GM23248 (cell line): ENCODE data around the gene C4orf46. TPM values are rescaled to one million over a fixed set of nuclear protein-coding genes. Genes with fewer than 3 reads are reported as not detected.

Source experiments
- DNase-seq: peaks from one replicate; pipeline ENCODE4 v3.0.0-alpha.2; 2015
- H2AFZ ChIP-seq: fragments of 200-600 bp; sonication (generic); 2 replicates; pipeline ENCODE4 v1.6.1; 2016; ENCODE audit warnings: antibody characterized with exemption
- H3F3A ChIP-seq: fragments of 200-600 bp; sonication (generic); 2 replicates; pipeline ENCODE4 v1.6.1; 2016; ENCODE audit warnings: mild to moderate bottlenecking, antibody characterized with exemption, mixed run types; ENCODE audit not compliant: insufficient read depth
- H3K27ac ChIP-seq: fragments of 200-600 bp; sonication (generic); 2 replicates; pipeline ENCODE4 v1.5.1; 2016; ENCODE audit warnings: mild to moderate bottlenecking
- H3K27me3 ChIP-seq: fragments of 200-600 bp; sonication (generic); replicated peaks from 2 replicates; pipeline ENCODE4 v1.6.1; 2016; ENCODE audit warnings: mild to moderate bottlenecking; ENCODE audit not compliant: insufficient read depth
- H3K36me3 ChIP-seq: fragments of 200-600 bp; sonication (generic); 2 replicates; pipeline ENCODE4 v1.6.1; 2016; ENCODE audit warnings: low read depth, mild to moderate bottlenecking
- H3K4me1 ChIP-seq: fragments of 200-600 bp; sonication (generic); 2 replicates; pipeline ENCODE4 v1.6.1; 2016; ENCODE audit warnings: mild to moderate bottlenecking; ENCODE audit not compliant: insufficient read depth
- H3K4me2 ChIP-seq: fragments of 200-600 bp; sonication (generic); one replicate; pipeline ENCODE4 v1.6.1; 2016; ENCODE audit warnings: mild to moderate bottlenecking; ENCODE audit not compliant: unreplicated experiment
- H3K4me3 ChIP-seq: fragments of 200-600 bp; sonication (generic); 2 replicates; pipeline ENCODE4 v1.5.1; 2016; ENCODE audit warnings: mild to moderate bottlenecking
- H3K79me2 ChIP-seq: fragments of 200-600 bp; sonication (generic); 2 replicates; pipeline ENCODE4 v1.6.1; 2016; ENCODE audit warnings: mild to moderate bottlenecking; ENCODE audit not compliant: insufficient read depth
- H3K9ac ChIP-seq: fragments of 200-600 bp; sonication (generic); 2 replicates; pipeline ENCODE4 v1.6.1; 2016; ENCODE audit warnings: mild to moderate bottlenecking
- H3K9me2 ChIP-seq: fragments of 200-600 bp; sonication (generic); 2 replicates; pipeline ENCODE4 v1.6.1; 2016; ENCODE audit warnings: mixed run types, mild to moderate bottlenecking, moderate library complexity; ENCODE audit not compliant: insufficient read depth
- H3K9me3 ChIP-seq: fragments of 200-600 bp; sonication (generic); one replicate; pipeline ENCODE4 v1.6.1; 2017; ENCODE audit warnings: low read depth
- H4K20me1 ChIP-seq: fragments of 200-600 bp; sonication (generic); 2 replicates; pipeline ENCODE4 v1.6.0; 2016; ENCODE audit not compliant: insufficient read depth
- EZH2 ChIP-seq: fragments of 200-600 bp; sonication (generic); IDR thresholded peaks from 2 replicates; pipeline ENCODE4 v1.6.1; 2018; ENCODE audit warnings: antibody characterized with exemption, mild to moderate bottlenecking; ENCODE audit not compliant: insufficient read depth, poor library complexity, severe bottlenecking
- EZH2phosphoT487 ChIP-seq: fragments of 200-600 bp; sonication (generic); IDR thresholded peaks from 2 replicates; pipeline ENCODE4 v1.6.1; 2018; ENCODE audit warnings: antibody characterized with exemption, moderate library complexity, mild to moderate bottlenecking, low read depth; ENCODE audit not compliant: insufficient read depth
- WGBS, 2 experiments: methylation state at CpG; one replicate each; pipeline ENCODE4 v1.1.6; 2015 to 2017; ENCODE audit warnings: low lambda C conversion rate in 2 of 2, low coverage in 1 of 2; ENCODE audit errors: missing lambda C conversion rate in 2 of 2; 5-methylcytosine and 5-hydroxymethylcytosine counted together
- in situ Hi-C: fragments of 300-500 bp; cut with MboI; formaldehyde crosslinking; loops from 2 replicates; pipeline ENCODE4 v1.15.0; 2020
- polyA plus RNA-seq: library from polyadenylated mRNA; unstranded; fragments of >200 nt; fragmentation: Nextera tagmentation; extraction: Ambion mirVana; gene quantifications from 2 replicates; pipeline ENCODE4 v1.2.1, GENCODE V29; 2016
- small RNA-seq: library from RNA; depleted of rRNA; stranded (forward); fragments of <200 nt; gene quantifications from one replicate; pipeline ENCODE3, GENCODE V24; 2014; ENCODE audit warnings: low read depth, low replicate concordance
- total RNA-seq: library from RNA; depleted of rRNA; stranded (reverse); fragments of >200 nt; shearing (Covaris generic); gene quantifications from 2 replicates; pipeline ENCODE4 v1.2.3, GENCODE V29; 2014; rRNA removed

C4orf46 gene
- total and polyA plus RNA-seq, 2 experiments from 2014 or later, result 14.1 to 19.5 TPM

- H3K27ac ChIP-seq, result no peak overlapping the region
- no peaks in the 10 kb centered on the region for H3K9me2 ChIP-seq
- peak; percentile 13 for DNase-seq
- H3K4me3 ChIP-seq, result no peak overlapping the region
- H4K20me1 ChIP-seq, result no peaks in the 10 kb centered on the region
- no peak overlapping the region for H3K4me2 ChIP-seq
- no peak overlapping the region for H2AFZ ChIP-seq
- no peak overlapping the region for H3K9ac ChIP-seq
- H3K9me3 ChIP-seq, result no peaks in the 10 kb centered on the region
- TF ChIP-seq EZH2 (no peak), EZH2phosphoT487 (no peak)
- in situ Hi-C loops, result loop anchor here (25.0 kb wide), 1 partner anchor 613 kb away; no protein-coding TSS in a partner anchor
- no peaks in the 10 kb centered on the region for H3K79me2 ChIP-seq
- H3K36me3 ChIP-seq, result no peaks in the 10 kb centered on the region
- no peaks in the 10 kb centered on the region for H3K4me1 ChIP-seq
- 47 to 49% methylated on average over 2 of the region's 2 CpGs for WGBS, 2 experiments
- H3F3A ChIP-seq, result no peaks in the 10 kb centered on the region
- no peaks in the 10 kb centered on the region for H3K27me3 ChIP-seq
Measured at GRCh38 chr4:158625544-158625943, 46.1 kb downstream of the C4orf46 start.

GRCh38 chr4:158624889-158625478 is 46.7 kb downstream of the C4orf46 start:
- no peak overlapping the region for H3K4me2 ChIP-seq
- no peak overlapping the region for H2AFZ ChIP-seq
- no peaks in the 10 kb centered on the region for H3K9me2 ChIP-seq
- no peaks in the 10 kb centered on the region for H3K9me3 ChIP-seq
- no peaks in the 10 kb centered on the region for H3K27me3 ChIP-seq
- in situ Hi-C loops, result loop anchor here (5.0 to 25.0 kb wide), 2 partner anchors 363 to 613 kb away; no protein-coding TSS in a partner anchor
- H4K20me1 ChIP-seq, result no peaks in the 10 kb centered on the region
- TF ChIP-seq EZH2, result no peak
- no peak for TF ChIP-seq EZH2phosphoT487
- no peaks in the 10 kb centered on the region for H3F3A ChIP-seq
- no peaks in the 10 kb centered on the region for H3K4me1 ChIP-seq
- H3K36me3 ChIP-seq, result no peaks in the 10 kb centered on the region
- H3K27ac ChIP-seq, result no peak overlapping the region
- no peak overlapping the region for H3K9ac ChIP-seq
- 33 to 39% methylated on average over 3 of the region's 3 CpGs for WGBS, 2 experiments
- no peak overlapping the region for H3K4me3 ChIP-seq
- no peaks in the 10 kb centered on the region for H3K79me2 ChIP-seq
- DNase-seq, result peak; percentile 84

GRCh38 chr4:158622251-158622650 is 49.4 kb downstream of the C4orf46 start:
- Histone ChIP-seq H3K4me3 (no peak overlapping the region), H3K4me2 (no peak overlapping the region), H3K79me2 (no peaks in the 10 kb centered on the region), H2AFZ (no peak overlapping the region), H3K27ac (no peak overlapping the region), H3K9me2 (no peaks in the 10 kb centered on the region), H3K9ac (no peak overlapping the region), H3K36me3 (no peaks in the 10 kb centered on the region), H3K4me1 (no peaks in the 10 kb centered on the region), H4K20me1 (no peaks in the 10 kb centered on the region), H3F3A (no peaks in the 10 kb centered on the region), H3K9me3 (no peaks in the 10 kb centered on the region), H3K27me3 (no peaks in the 10 kb centered on the region)
- DNase-seq, result peak; percentile 39
- TF ChIP-seq EZH2phosphoT487, result no peak
- no peak for TF ChIP-seq EZH2
- 80 to 86% methylated on average over 3 of the region's 3 CpGs for WGBS, 2 experiments
- in situ Hi-C loops, result loop anchor here (5.0 kb wide), 1 partner anchor 360 kb away; no protein-coding TSS in a partner anchor

- no peak for TF ChIP-seq EZH2
- TF ChIP-seq EZH2phosphoT487, result no peak
- 95 to 97% methylated on average over 4 of the region's 4 CpGs for WGBS, 2 experiments
- in situ Hi-C loops, result loop anchor here (5.0 kb wide), 1 partner anchor 359 kb away; no protein-coding TSS in a partner anchor
Measured at GRCh38 chr4:158621729-158622128, 50.0 kb downstream of the C4orf46 start.

GRCh38 chr4:158617956-158618355 is 53.7 kb downstream of the C4orf46 start:
- TF ChIP-seq EZH2phosphoT487 (no peak), EZH2 (no peak)
- H4K20me1 ChIP-seq, result no peaks in the 10 kb centered on the region
- no peak overlapping the region for H3K4me2 ChIP-seq
- H3K27me3 ChIP-seq, result no peaks in the 10 kb centered on the region
- no peak for DNase-seq
- H3K79me2 ChIP-seq, result no peaks in the 10 kb centered on the region
- H3K4me1 ChIP-seq, result no peaks in the 10 kb centered on the region
- no peak overlapping the region for H3K9ac ChIP-seq
- H3K36me3 ChIP-seq, result no peaks in the 10 kb centered on the region
- H3K27ac ChIP-seq, result no peak overlapping the region
- no peaks in the 10 kb centered on the region for H3K9me2 ChIP-seq
- H3K9me3 ChIP-seq, result no peaks in the 10 kb centered on the region
- peak overlapping the region; percentile 25; the same call in 1 of the 2 replicates for H2AFZ ChIP-seq
- in situ Hi-C loops, result no loop called here
- H3K4me3 ChIP-seq, result no peak overlapping the region
- no peaks in the 10 kb centered on the region for H3F3A ChIP-seq

More at GRCh38 chr4:158621729-158622128, 50.0 kb downstream of the C4orf46 start:
- Histone ChIP-seq H3K27ac (no peak overlapping the region), H3K36me3 (no peaks in the 10 kb centered on the region), H3K4me1 (no peaks in the 10 kb centered on the region), H3K9me3 (no peaks in the 10 kb centered on the region), H3K4me3 (no peak overlapping the region), H3K4me2 (no peak overlapping the region), H4K20me1 (no peaks in the 10 kb centered on the region), H2AFZ (no peak overlapping the region), H3K9ac (no peak overlapping the region), H3F3A (no peaks in the 10 kb centered on the region), H3K9me2 (no peaks in the 10 kb centered on the region), H3K27me3 (no peaks in the 10 kb centered on the region), H3K79me2 (no peaks in the 10 kb centered on the region)
- no peak for DNase-seq

Small RNAs within 50 kb of the gene (small RNA-seq; reads per million reads assigned to genes)
- gene RF00012, result not detected

Other genes with a start within 250 kb of the C4orf46 start
- gene RXFP1, start 150.0 kb downstream of the C4orf46 start, total RNA-seq, result 2.9 and 3.1 TPM in 2 replicates
- gene RXFP1, start 150.0 kb downstream of the C4orf46 start, polyA plus RNA-seq, result 1.1 and 1.2 TPM in 2 replicates
- gene ETFDH, start 409 bp upstream of the C4orf46 start, total RNA-seq, result 18.5 and 26.4 TPM in 2 replicates
- 24.1 and 25.6 TPM in 2 replicates for gene ETFDH, start 409 bp upstream of the C4orf46 start, polyA plus RNA-seq
- 19.2 and 29.1 TPM in 2 replicates for gene PPID, start 51.5 kb upstream of the C4orf46 start, total RNA-seq
- 37.0 and 41.0 TPM in 2 replicates for gene PPID, start 51.5 kb upstream of the C4orf46 start, polyA plus RNA-seq
- gene FNIP2, start 97.1 kb upstream of the C4orf46 start, total RNA-seq, result 14.4 and 22.4 TPM in 2 replicates
- 1.8 TPM in 2 replicates for gene FNIP2, start 97.1 kb upstream of the C4orf46 start, polyA plus RNA-seq